ENCODE measurements around the gene PCK1. TPM values are rescaled to one million over a fixed set of nuclear protein-coding genes. Genes with fewer than 3 reads are reported as not detected.

PCK1 gene
- total RNA-seq, 1 experiment from 2014 or later, result not detected

- Histone ChIP-seq H3F3A (ENCODE audit: insufficient read depth, low read depth) (no peaks in the 10 kb centered on the region), H3K79me2 (ENCODE audit: low read depth) (no peaks in the 10 kb centered on the region), H3K27ac (no peak overlapping the region), H3K27me3 (ENCODE audit: insufficient read depth, low read depth) (peaks cover 63% of the 10 kb centered on the region), H3K36me3 (ENCODE audit: low read depth) (no peaks in the 10 kb centered on the region), H2AFZ (no peak overlapping the region), H3K4me3 (no peak overlapping the region), H3K9me2 (ENCODE audit: insufficient read depth) (no peaks in the 10 kb centered on the region), H4K20me1 (ENCODE audit: insufficient read depth) (no peaks in the 10 kb centered on the region), H3K4me2 (no peak overlapping the region), H3K9me3 (ENCODE audit: insufficient read depth, low read depth) (0 out of 2 replicates have a peak, but pooled peaks cover 4% of the 10 kb centered on the region), H3K4me1 (replicated peaks; ENCODE audit: insufficient read depth) (no peaks in the 10 kb centered on the region)
- POLR2A ChIA-PET (ENCODE audit: unreplicated experiment), result no interaction called here
- CTCF ChIA-PET, result no interaction called here
- no peak for TF ChIP-seq EZH2 (IDR thresholded peaks at IDR 0.05; ENCODE audit: low read depth)
- no peak for TF ChIP-seq CTCF (conservative IDR thresholded peaks at IDR 0.05)
- intact Hi-C loops (cut with micrococcal nuclease; ENCODE audit: unreplicated experiment), result no loop called here
- no TSS peak for BruUV-seq (replicated peaks)
- no peak for DNase-seq
These were observed 25.6 kb upstream of the PCK1 start for GRCh38 chr20:57535297-57535696.

DNA sequence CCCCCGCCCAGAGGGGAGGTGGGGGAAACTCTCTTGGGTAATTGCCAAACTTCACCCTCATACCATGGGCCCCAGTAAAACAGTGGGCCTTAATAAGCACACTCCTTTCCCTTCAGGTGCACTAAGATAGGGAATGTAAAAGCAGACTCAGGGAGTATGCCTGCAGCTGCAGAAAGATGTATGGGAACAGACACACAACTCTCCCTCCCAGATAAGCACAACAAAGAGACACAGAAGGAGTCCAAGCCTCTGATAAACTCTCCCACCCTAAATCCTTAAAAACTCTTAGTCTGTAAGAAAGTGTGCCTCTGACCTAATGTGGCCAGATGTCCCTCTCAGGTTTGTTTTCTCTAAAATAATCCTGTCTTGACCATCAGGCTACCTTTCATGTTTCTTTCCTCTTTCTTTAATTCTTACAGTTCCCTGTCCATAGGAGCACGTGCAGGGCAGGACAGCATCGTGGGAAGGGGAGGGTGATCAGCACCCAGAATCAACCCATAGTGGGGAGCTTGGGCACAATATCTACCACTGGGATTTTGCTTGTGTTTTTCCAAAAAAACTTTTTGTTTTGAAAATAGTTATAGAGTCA, 24.7 kb upstream of the PCK1 start:
- no peak overlapping the region for H3K27ac ChIP-seq
- no peaks in the 10 kb centered on the region for H3K9me2 ChIP-seq (ENCODE audit: insufficient read depth)
- 0 out of 2 replicates have a peak, but pooled peaks cover 4% of the 10 kb centered on the region for H3K9me3 ChIP-seq (ENCODE audit: insufficient read depth, low read depth)
- intact Hi-C loops (cut with micrococcal nuclease; ENCODE audit: unreplicated experiment), result no loop called here
- H3K79me2 ChIP-seq (ENCODE audit: low read depth), result no peaks in the 10 kb centered on the region
- no peak overlapping the region for H2AFZ ChIP-seq
- no peaks in the 10 kb centered on the region for H4K20me1 ChIP-seq (ENCODE audit: insufficient read depth)
- H3K4me2 ChIP-seq, result no peak overlapping the region
- no peak overlapping the region for H3K4me3 ChIP-seq
- ChIA-PET CTCF (no interaction called here), POLR2A (ENCODE audit: unreplicated experiment) (no interaction called here)
- no TSS peak for BruUV-seq (replicated peaks)
- H3F3A ChIP-seq (ENCODE audit: insufficient read depth, low read depth), result no peaks in the 10 kb centered on the region
- no peaks in the 10 kb centered on the region for H3K36me3 ChIP-seq (ENCODE audit: low read depth)
- H3K27me3 ChIP-seq (ENCODE audit: insufficient read depth, low read depth), result peaks cover 72% of the 10 kb centered on the region
- DNase-seq, result no peak
- TF ChIP-seq EZH2 (IDR thresholded peaks at IDR 0.05; ENCODE audit: low read depth) (no peak), CTCF (conservative IDR thresholded peaks at IDR 0.05) (no peak)
- H3K4me1 ChIP-seq (replicated peaks; ENCODE audit: insufficient read depth), result no peaks in the 10 kb centered on the region

- H3K4me1 ChIP-seq (replicated peaks; ENCODE audit: insufficient read depth), result no peaks in the 10 kb centered on the region
- no peak overlapping the region for H2AFZ ChIP-seq
- CTCF ChIA-PET, result no interaction called here
- no TSS peak for BruUV-seq (replicated peaks)
- no peaks in the 10 kb centered on the region for H3K79me2 ChIP-seq (ENCODE audit: low read depth)
- DNase-seq, result no peak
- H3K4me3 ChIP-seq, result no peak overlapping the region
- POLR2A ChIA-PET (ENCODE audit: unreplicated experiment), result no interaction called here
- intact Hi-C loops (cut with micrococcal nuclease; ENCODE audit: unreplicated experiment), result no loop called here
- no peaks in the 10 kb centered on the region for H3K9me2 ChIP-seq (ENCODE audit: insufficient read depth)
- H3K27me3 ChIP-seq (ENCODE audit: insufficient read depth, low read depth), result peaks cover 81% of the 10 kb centered on the region
- no peaks in the 10 kb centered on the region for H3F3A ChIP-seq (ENCODE audit: insufficient read depth, low read depth)
- no peaks in the 10 kb centered on the region for H4K20me1 ChIP-seq (ENCODE audit: insufficient read depth)
- H3K4me2 ChIP-seq, result no peak overlapping the region
- no peaks in the 10 kb centered on the region for H3K36me3 ChIP-seq (ENCODE audit: low read depth)
- no peak for TF ChIP-seq EZH2 (IDR thresholded peaks at IDR 0.05; ENCODE audit: low read depth)
- TF ChIP-seq CTCF (conservative IDR thresholded peaks at IDR 0.05), result no peak
- H3K27ac ChIP-seq, result no peak overlapping the region
- H3K9me3 ChIP-seq (ENCODE audit: insufficient read depth, low read depth), result 0 out of 2 replicates have a peak, but pooled peaks cover 4% of the 10 kb centered on the region
These were observed 23.9 kb upstream of the PCK1 start for GRCh38 chr20:57536771-57537724.

Measured in PC-9 (cell line).